ENCODE measurements around the gene SUCLA2.

The SUCLA2 gene

GRCh38 chr13:47898080-47898479 lies 103.0 kb downstream of the SUCLA2 start:
- no peak for DNase-seq

GRCh38 chr13:47897411-47898050 lies 103.5 kb downstream of the SUCLA2 start:
- DNase-seq = no peak

GRCh38 chr13:47896546-47896945 lies 104.5 kb downstream of the SUCLA2 start:
- no peak for DNase-seq

GRCh38 chr13:47896111-47896510 lies 105.0 kb downstream of the SUCLA2 start:
- no peak for DNase-seq

GRCh38 chr13:47893527-47893926 lies 107.5 kb downstream of the SUCLA2 start:
- DNase-seq = no peak

Data from inflammatory macrophage treated with lipopolysaccharide for 4 hours (primary cell).